HepG2 (cell line): ENCODE measurements around the gene CEP57L1. TPM values are rescaled to one million over a fixed set of nuclear protein-coding genes. Genes with fewer than 3 reads are reported as not detected.

ENCODE experiments used
- ATAC-seq: fragments of 200-7000 bp; cut with Tn5 transposase; 3 replicates; pipeline ENCODE4 v1.9.1; 2020; ENCODE audit warnings: mild to moderate bottlenecking, moderate library complexity
- BruUV-seq: library from RNA; stranded (reverse); fragments of 400-500 nt; replicated peaks from 2 replicates; lab custom pipeline; 2021; lab: Mats Ljungman, UMichigan
- CTCF ChIA-PET: fragments of 300-600 bp; formaldehyde crosslinking; extraction: SDS; loops from one replicate; lab custom pipeline; 2021; ENCODE audit warnings: low total read pairs, inconsistent platforms, low intra/inter-chr PET ratio; lab: Yijun Ruan, JAX
- POLR2A ChIA-PET: fragments of 350-600 bp; sonication (Branson Sonifier 250); formaldehyde crosslinking; loops from one replicate; lab custom pipeline; 2020; ENCODE audit warnings: antibody characterized with exemption, inconsistent platforms; lab: Yijun Ruan, JAX
- DNase-seq: peaks from one replicate; pipeline ENCODE4 v3.0.0-alpha.2; 2015; ENCODE audit warnings: low spot score
- FAIRE-seq: peaks from 3 replicates; lab custom pipeline; 2011; peaks lifted over from hg19 to GRCh38; lab: Jason Lieb, UNC
- H2AFZ ChIP-seq: one replicate; pipeline ENCODE4 v1.6.1; 2011; ENCODE audit warnings: low read length, inconsistent platforms
- H3K27ac ChIP-seq: fragments of 300-600 bp; 3 replicates; pipeline ENCODE4 v1.8.0; 2011; ENCODE audit warnings: mixed run types, mild to moderate bottlenecking, mixed read lengths, low read length, inconsistent platforms; ENCODE audit not compliant: insufficient read depth; ENCODE audit errors: extremely low read length
- H3K27me3 ChIP-seq, 2 experiments: fragments of 200-600 bp in 1 of 2; 2 replicates in 1 of 2; 3 replicates in 1 of 2; pipeline versions ENCODE4 v1.6.0 to v1.8.0; 2011; ENCODE audit warnings: low read length in 2 of 2, mild to moderate bottlenecking in 2 of 2, moderate library complexity in 2 of 2, inconsistent platforms in 1 of 2; ENCODE audit not compliant: insufficient read depth in 2 of 2, control insufficient read depth in 1 of 2
- H3K36me3 ChIP-seq, 2 experiments: fragments of 200-600 bp in 1 of 2; replicated peaks in 1 of 2; 2 replicates in 1 of 2; 3 replicates in 1 of 2; pipeline versions ENCODE4 v1.5.1 to v1.8.0; 2011; ENCODE audit warnings: low read length in 2 of 2, inconsistent platforms in 1 of 2; ENCODE audit not compliant: insufficient read depth in 2 of 2, control insufficient read depth in 1 of 2
- H3K4me1 ChIP-seq: 2 replicates; pipeline ENCODE4 v1.5.1; 2012; ENCODE audit warnings: low read length, inconsistent platforms; ENCODE audit not compliant: insufficient read depth
- H3K4me2 ChIP-seq: 2 replicates; pipeline ENCODE4 v1.6.0; 2011; ENCODE audit warnings: low read depth, low read length, inconsistent platforms
- H3K4me3 ChIP-seq, 3 experiments: fragments of 200-600 bp in 1 of 3; sonication (generic), shearing (Covaris generic) in 1 of 3; replicated peaks in 1 of 3; 2 replicates each; pipeline ENCODE4 v1.5.1; 2011 to 2016; ENCODE audit warnings: low read length in 3 of 3, inconsistent platforms in 2 of 3, low read depth in 2 of 3, mild to moderate bottlenecking in 2 of 3, control low read depth in 1 of 3, mixed read lengths in 1 of 3; ENCODE audit not compliant: insufficient read depth in 1 of 3
- H3K79me2 ChIP-seq: one replicate; pipeline ENCODE4 v1.6.1; 2011; ENCODE audit warnings: low read length, inconsistent platforms; ENCODE audit not compliant: insufficient read depth
- H3K9ac ChIP-seq: 2 replicates; pipeline ENCODE4 v1.6.0; 2011; ENCODE audit warnings: mild to moderate bottlenecking, low read depth, low read length, inconsistent platforms; ENCODE audit not compliant: insufficient read depth
- H3K9me3 ChIP-seq: 2 replicates; pipeline ENCODE4 v1.5.1; 2012; ENCODE audit warnings: mild to moderate bottlenecking, low read length
- H4K20me1 ChIP-seq: 2 replicates; pipeline ENCODE4 v1.6.0; 2011; ENCODE audit warnings: inconsistent platforms, mild to moderate bottlenecking, low read length, moderate library complexity; ENCODE audit not compliant: insufficient read depth
- ATF7 ChIP-seq, 2 experiments: fragments of 450-650 bp in 1 of 2; sonication (generic) in 1 of 2; formaldehyde crosslinking in 1 of 2; IDR thresholded peaks; 2 replicates each; pipeline versions ENCODE4 v1.4.0 to v1.6.1; 2016 to 2020; ENCODE audit warnings: antibody characterized with exemption in 1 of 2, mild to moderate bottlenecking in 1 of 2, missing genetic modification reagents in 1 of 2
- CEBPB ChIP-seq: IDR thresholded peaks from 2 replicates; pipeline ENCODE4 v1.6.1; 2011; ENCODE audit warnings: low read depth, low read length, improper control_type of control experiment, borderline replicate concordance
- MIXL1 ChIP-seq: IDR thresholded peaks from 2 replicates; pipeline ENCODE4 v1.6.1; 2016
- SNRNP70 ChIP-seq: fragments of 200-400 bp; formaldehyde crosslinking; IDR thresholded peaks from 2 replicates; pipeline ENCODE4 v1.6.1; 2017; ENCODE audit warnings: mild to moderate bottlenecking, low read depth, low read length, moderate library complexity
- TAF15 ChIP-seq: fragments of 200-400 bp; formaldehyde crosslinking; IDR thresholded peaks from one replicate; pipeline ENCODE4 v1.6.1; 2018; ENCODE audit warnings: mild to moderate bottlenecking, low read depth, low read length; ENCODE audit not compliant: poor library complexity, severe bottlenecking
- ZFP37 ChIP-seq: sonication (generic); formaldehyde crosslinking; IDR thresholded peaks from 2 replicates; pipeline ENCODE4 v1.4.0; 2020; ENCODE audit warnings: missing genetic modification reagents, borderline replicate concordance
- ZNF296 ChIP-seq: sonication (generic); formaldehyde crosslinking; conservative IDR thresholded peaks from 2 replicates; pipeline ENCODE4 v1.5.0; 2020; ENCODE audit warnings: mild to moderate bottlenecking, missing genetic modification reagents
- ZNF7 ChIP-seq: IDR thresholded peaks from 2 replicates; pipeline ENCODE4 v1.6.1; 2016; ENCODE audit warnings: missing biosample characterization, missing genetic modification reagents
- ZNF879 ChIP-seq: sonication (generic); formaldehyde crosslinking; IDR thresholded peaks from 2 replicates; pipeline ENCODE4 v1.8.1; 2023; ENCODE audit warnings: missing genetic modification reagents
- WGBS: methylation state at CpG from one replicate; pipeline ENCODE4 v1.1.6; 2017; ENCODE audit warnings: low lambda C conversion rate; 5-methylcytosine and 5-hydroxymethylcytosine counted together
- in situ Hi-C: cut with HindIII; loops from 2 replicates; pipeline ENCODE4 v1.10.0; 2017; ENCODE audit warnings: low pct_unique_long_range_greater_than_20kb; ENCODE audit not compliant: extremely low pct_ligation_motif_present
- intact Hi-C: fragments of 100-400 bp; cut with micrococcal nuclease; formaldehyde crosslinking; loops from one replicate; pipeline ENCODE4 v1.10.0; 2022; ENCODE audit not compliant: unreplicated experiment
- polyA plus RNA-seq, 8 experiments: library from polyadenylated mRNA; depleted of rRNA in 3 of 8; stranded (reverse) in 7 of 8; unstranded in 1 of 8; fragments of >200 nt; fragmentation: Illumina TruSeq in 4 of 8; extraction: Trizol in 4 of 8; gene quantifications; 2 replicates each; pipeline versions ENCODE4 v1.2.1 to v1.2.3, GENCODE V29; 2011 to 2016; ENCODE audit warnings: low read depth in 4 of 8, missing spikeins in 1 of 8, mixed read lengths in 1 of 8; ENCODE audit not compliant: insufficient read depth in 1 of 8
- total RNA-seq, 5 experiments: library from RNA; depleted of rRNA; stranded (reverse); fragments of >200 nt; fragmentation: Illumina TruSeq; extraction: Trizol; gene quantifications; 2 replicates each; pipeline ENCODE4 v1.2.3, GENCODE V29; 2016; ENCODE audit warnings: low read depth in 1 of 5

CEP57L1 gene
- total and polyA plus RNA-seq, 2 of the 13 experiments (the other 11 are each of a cell fraction or from before 2014, with no cell fraction given), result 7.7 to 15.5 TPM

DNA sequence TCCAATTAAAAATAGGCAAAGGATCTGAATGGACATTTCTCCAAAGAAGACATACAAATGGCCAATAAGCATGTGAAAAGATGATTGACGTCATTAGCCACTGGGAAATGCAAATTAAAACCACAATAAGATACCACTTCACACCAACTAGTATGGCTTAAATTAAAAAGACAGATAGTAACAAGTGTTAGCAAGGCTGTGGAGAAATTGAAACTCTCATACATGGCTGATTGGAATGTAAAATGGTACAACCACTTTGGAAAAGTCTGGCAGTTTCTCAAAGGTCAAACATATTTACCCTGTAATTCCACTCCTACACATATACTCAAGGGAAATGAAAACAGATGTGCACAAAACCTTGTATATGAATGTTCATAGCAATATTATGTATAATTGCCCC lies 83.6 kb downstream of the CEP57L1 start (continued):
- TF ChIP-seq ZNF7, result 0 out of 2 replicates have a peak, but pooled peaks have one; percentile 54
- no peak for TF ChIP-seq SNRNP70
- TF ChIP-seq ZFP37, result no peak
- TF ChIP-seq MIXL1 (CRISPR knock-in tag), result no peak
- no peak for TF ChIP-seq ZNF296 (CRISPR knock-in tag)
- TF ChIP-seq ZNF879 (CRISPR knock-in tag), result no peak
- TF ChIP-seq ATF7 (IDR thresholded peaks at IDR 0.05), result 0 out of 2 replicates have a peak, but pooled peaks have one; percentile 9
- no peak for TF ChIP-seq ATF7 (CRISPR knock-in tag; IDR thresholded peaks at IDR 0.05)
- TF ChIP-seq, all 625 proteins: peak for 3

DNA sequence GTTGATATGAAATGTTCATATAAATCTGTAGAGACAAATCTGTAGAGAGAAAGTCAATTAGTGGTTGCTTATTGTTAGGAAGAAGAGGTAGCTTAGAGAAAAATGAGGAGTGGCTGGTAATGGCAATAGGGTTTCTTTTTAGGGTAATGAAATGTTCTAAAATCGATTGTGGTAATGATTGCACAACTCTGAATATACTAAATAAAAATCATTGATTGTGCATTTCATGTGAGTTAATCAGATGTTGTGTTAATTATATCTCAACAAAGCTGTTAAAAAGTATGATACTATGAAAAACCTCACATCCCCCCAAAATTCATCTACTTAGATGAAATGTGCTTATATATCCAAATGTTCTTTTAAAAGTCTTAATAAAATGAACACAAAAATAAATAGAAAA lies 84.2 kb downstream of the CEP57L1 start:
- TF ChIP-seq CEBPB (0 out of 2 replicates have a peak, but pooled peaks have one; percentile 9), TAF15 (no peak)
- Histone ChIP-seq H3K4me2 (no peak overlapping the region), H3K9me3 (no peaks in the 10 kb centered on the region), H3K79me2 (no peaks in the 10 kb centered on the region), H4K20me1 (no peaks in the 10 kb centered on the region), H3K27me3 (no peaks in the 10 kb centered on the region), H2AFZ (no peak overlapping the region), H3K4me3 (no peak overlapping the region), H3K36me3 (no peaks in the 10 kb centered on the region), H3K4me1 (peaks cover 10% of the 10 kb centered on the region), H3K27ac (no peak overlapping the region), H3K9ac (no peak overlapping the region)
- intact Hi-C loops, result no loop called here
- no peak for DNase-seq
- CTCF ChIA-PET, result no interaction called here
- in situ Hi-C loops, result no loop called here
- WGBS, result 0% methylated on average over 1 of the region's 1 CpG
- POLR2A ChIA-PET, result no interaction called here
- no TSS peak for BruUV-seq
- no peak for FAIRE-seq
- no peak for ATAC-seq
